ENCODE data around the gene PSME3. TPM values are rescaled to one million over a fixed set of nuclear protein-coding genes. Genes with fewer than 3 reads are reported as not detected.

The PSME3 gene
- total and polyA plus RNA-seq, 2 of the 13 experiments (the other 11 are each of a cell fraction or from before 2014, with no cell fraction given): 66.3 to 135 TPM

DNA sequence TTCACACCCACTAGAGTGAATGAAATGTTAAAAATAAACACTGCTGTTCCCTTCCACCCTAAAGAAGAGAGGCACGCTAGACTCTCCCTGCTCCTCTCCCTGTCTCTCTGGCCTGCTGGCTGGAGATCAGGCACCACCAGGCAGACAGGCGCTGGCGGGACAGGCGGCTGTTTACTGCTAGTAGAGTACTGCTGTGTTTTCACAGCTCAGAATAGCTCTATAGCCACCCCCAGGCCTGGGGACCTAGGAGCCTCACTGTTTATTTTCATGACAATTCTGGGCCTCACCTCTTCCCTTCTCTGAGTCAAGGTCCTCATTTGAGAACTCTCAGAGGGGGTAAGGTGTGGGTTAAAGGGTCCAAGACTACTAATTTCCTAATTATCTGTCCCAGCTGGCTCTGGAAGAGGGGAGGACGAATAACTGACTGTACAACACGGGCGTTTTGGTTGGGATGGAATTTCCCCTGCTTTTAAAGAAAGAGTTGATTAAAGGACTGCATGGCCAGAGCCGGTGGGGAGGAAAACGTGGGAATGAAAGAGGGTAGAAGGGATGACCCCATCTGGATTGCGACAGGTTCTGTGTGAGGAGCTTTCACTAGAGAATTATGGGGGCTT is 58.4 kb downstream of the PSME3 start (continued):
- peak; percentile 43; the same call in 1 of the 2 replicates for TF ChIP-seq ELF4 (CRISPR knock-in tag; IDR thresholded peaks at IDR 0.05; ENCODE audit: borderline replicate concordance)
- TF ChIP-seq SAP130 (CRISPR knock-in tag; IDR thresholded peaks at IDR 0.05; ENCODE audit: low read depth): peak; percentile 66
- peak; percentile 81 for TF ChIP-seq ZFX (CRISPR knock-in tag; IDR thresholded peaks at IDR 0.05; ENCODE audit: low read depth)
- peak; percentile 52; the same call in 1 of the 2 replicates for TF ChIP-seq NCOA2 (CRISPR knock-in tag; IDR thresholded peaks at IDR 0.05)
- no peak for TF ChIP-seq ZNF746 (CRISPR knock-in tag; IDR thresholded peaks at IDR 0.05)
- no peak for TF ChIP-seq MAFG (CRISPR knock-in tag; IDR thresholded peaks at IDR 0.05)
- no peak for TF ChIP-seq KLF11 (CRISPR knock-in tag; IDR thresholded peaks at IDR 0.05)
- TF ChIP-seq DMAP1 (CRISPR knock-in tag; IDR thresholded peaks at IDR 0.05): peak; percentile 27; the same call in 1 of the 2 replicates
- TF ChIP-seq, protein P1, sequence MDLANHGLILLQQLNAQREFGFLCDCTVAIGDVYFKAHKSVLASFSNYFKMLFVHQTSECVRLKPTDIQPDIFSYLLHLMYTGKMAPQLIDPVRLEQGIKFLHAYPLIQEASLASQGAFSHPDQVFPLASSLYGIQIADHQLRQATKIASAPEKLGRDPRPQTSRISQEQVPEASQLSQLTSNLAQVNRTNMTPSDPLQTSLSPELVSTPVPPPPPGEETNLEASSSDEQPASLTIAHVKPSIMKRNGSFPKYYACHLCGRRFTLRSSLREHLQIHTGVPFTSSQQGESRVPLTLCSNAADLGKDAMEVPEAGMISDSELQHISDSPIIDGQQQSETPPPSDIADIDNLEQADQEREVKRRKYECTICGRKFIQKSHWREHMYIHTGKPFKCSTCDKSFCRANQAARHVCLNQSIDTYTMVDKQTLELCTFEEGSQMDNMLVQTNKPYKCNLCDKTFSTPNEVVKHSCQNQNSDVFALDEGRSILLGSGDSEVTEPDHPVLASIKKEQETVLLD (CRISPR knock-in tag; IDR thresholded peaks at IDR 0.05; ENCODE audit: low read depth): no peak
- TF ChIP-seq ZNF709 (CRISPR knock-in tag; IDR thresholded peaks at IDR 0.05): no peak
- no peak for TF ChIP-seq ZIK1 (CRISPR knock-in tag; IDR thresholded peaks at IDR 0.05; ENCODE audit: borderline replicate concordance, low read depth)
- no peak for TF ChIP-seq ZNF672 (CRISPR knock-in tag; IDR thresholded peaks at IDR 0.05)
- 0 out of 2 replicates have a peak, but pooled peaks have one; percentile 40 for TF ChIP-seq MXD4 (CRISPR knock-in tag; IDR thresholded peaks at IDR 0.05)
- no peak for TF ChIP-seq ZKSCAN1 (IDR thresholded peaks at IDR 0.05; ENCODE audit: low read length)
- TF ChIP-seq, protein P2, sequence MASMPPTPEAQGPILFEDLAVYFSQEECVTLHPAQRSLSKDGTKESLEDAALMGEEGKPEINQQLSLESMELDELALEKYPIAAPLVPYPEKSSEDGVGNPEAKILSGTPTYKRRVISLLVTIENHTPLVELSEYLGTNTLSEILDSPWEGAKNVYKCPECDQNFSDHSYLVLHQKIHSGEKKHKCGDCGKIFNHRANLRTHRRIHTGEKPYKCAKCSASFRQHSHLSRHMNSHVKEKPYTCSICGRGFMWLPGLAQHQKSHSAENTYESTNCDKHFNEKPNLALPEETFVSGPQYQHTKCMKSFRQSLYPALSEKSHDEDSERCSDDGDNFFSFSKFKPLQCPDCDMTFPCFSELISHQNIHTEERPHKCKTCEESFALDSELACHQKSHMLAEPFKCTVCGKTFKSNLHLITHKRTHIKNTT (CRISPR knock-in tag; IDR thresholded peaks at IDR 0.05): no peak
- no peak for TF ChIP-seq ZNF589 (CRISPR knock-in tag; conservative IDR thresholded peaks at IDR 0.05)
- TF ChIP-seq, protein P3, sequence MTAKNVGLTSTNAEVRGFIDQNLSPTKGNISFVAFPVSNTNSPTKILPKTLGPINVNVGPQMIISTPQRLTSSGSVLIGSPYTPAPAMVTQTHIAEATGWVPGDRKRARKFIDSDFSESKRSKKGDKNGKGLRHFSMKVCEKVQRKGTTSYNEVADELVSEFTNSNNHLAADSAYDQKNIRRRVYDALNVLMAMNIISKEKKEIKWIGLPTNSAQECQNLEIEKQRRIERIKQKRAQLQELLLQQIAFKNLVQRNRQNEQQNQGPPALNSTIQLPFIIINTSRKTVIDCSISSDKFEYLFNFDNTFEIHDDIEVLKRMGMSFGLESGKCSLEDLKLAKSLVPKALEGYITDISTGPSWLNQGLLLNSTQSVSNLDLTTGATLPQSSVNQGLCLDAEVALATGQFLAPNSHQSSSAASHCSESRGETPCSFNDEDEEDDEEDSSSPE (CRISPR knock-in tag; IDR thresholded peaks at IDR 0.05): no peak; the same call in 1 of the 2 replicates
- TF ChIP-seq, protein P4, sequence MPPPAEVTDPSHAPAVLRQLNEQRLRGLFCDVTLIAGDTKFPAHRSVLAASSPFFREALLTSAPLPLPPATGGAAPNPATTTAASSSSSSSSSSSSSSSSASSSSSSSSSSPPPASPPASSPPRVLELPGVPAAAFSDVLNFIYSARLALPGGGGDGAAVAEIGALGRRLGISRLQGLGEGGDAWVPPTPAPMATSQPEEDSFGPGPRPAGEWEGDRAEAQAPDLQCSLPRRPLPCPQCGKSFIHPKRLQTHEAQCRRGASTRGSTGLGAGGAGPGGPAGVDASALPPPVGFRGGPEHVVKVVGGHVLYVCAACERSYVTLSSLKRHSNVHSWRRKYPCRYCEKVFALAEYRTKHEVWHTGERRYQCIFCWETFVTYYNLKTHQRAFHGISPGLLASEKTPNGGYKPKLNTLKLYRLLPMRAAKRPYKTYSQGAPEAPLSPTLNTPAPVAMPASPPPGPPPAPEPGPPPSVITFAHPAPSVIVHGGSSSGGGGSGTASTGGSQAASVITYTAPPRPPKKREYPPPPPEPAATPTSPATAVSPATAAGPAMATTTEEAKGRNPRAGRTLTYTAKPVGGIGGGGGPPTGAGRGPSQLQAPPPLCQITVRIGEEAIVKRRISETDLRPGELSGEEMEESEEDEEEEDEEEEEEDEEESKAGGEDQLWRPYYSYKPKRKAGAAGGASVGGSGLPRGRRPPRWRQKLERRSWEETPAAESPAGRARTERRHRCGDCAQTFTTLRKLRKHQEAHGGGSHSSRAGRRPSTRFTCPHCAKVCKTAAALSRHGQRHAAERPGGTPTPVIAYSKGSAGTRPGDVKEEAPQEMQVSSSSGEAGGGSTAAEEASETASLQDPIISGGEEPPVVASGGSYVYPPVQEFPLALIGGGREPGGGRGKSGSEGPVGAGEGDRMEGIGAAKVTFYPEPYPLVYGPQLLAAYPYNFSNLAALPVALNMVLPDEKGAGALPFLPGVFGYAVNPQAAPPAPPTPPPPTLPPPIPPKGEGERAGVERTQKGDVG (CRISPR knock-in tag; IDR thresholded peaks at IDR 0.05; ENCODE audit: borderline replicate concordance): peak; percentile 45; the same call in 1 of the 2 replicates
- no peak for TF ChIP-seq ZSCAN20 (CRISPR knock-in tag; IDR thresholded peaks at IDR 0.05; ENCODE audit: borderline replicate concordance)
- TF ChIP-seq, protein P5, sequence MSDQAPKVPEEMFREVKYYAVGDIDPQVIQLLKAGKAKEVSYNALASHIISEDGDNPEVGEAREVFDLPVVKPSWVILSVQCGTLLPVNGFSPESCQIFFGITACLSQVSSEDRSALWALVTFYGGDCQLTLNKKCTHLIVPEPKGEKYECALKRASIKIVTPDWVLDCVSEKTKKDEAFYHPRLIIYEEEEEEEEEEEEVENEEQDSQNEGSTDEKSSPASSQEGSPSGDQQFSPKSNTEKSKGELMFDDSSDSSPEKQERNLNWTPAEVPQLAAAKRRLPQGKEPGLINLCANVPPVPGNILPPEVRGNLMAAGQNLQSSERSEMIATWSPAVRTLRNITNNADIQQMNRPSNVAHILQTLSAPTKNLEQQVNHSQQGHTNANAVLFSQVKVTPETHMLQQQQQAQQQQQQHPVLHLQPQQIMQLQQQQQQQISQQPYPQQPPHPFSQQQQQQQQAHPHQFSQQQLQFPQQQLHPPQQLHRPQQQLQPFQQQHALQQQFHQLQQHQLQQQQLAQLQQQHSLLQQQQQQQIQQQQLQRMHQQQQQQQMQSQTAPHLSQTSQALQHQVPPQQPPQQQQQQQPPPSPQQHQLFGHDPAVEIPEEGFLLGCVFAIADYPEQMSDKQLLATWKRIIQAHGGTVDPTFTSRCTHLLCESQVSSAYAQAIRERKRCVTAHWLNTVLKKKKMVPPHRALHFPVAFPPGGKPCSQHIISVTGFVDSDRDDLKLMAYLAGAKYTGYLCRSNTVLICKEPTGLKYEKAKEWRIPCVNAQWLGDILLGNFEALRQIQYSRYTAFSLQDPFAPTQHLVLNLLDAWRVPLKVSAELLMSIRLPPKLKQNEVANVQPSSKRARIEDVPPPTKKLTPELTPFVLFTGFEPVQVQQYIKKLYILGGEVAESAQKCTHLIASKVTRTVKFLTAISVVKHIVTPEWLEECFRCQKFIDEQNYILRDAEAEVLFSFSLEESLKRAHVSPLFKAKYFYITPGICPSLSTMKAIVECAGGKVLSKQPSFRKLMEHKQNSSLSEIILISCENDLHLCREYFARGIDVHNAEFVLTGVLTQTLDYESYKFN (CRISPR knock-in tag; conservative IDR thresholded peaks at IDR 0.05): peak; percentile 80

Data from HepG2 (cell line).